Gastrocnemius medialis (tissue), 4 donors: ENCODE results near the gene ERO1A. TPM values are rescaled to one million over a fixed set of nuclear protein-coding genes. Genes with fewer than 3 reads are reported as not detected.

Source experiments
- ATAC-seq, 2 donors: fragments of 150-250 bp; one replicate each; pipeline ENCODE4 v1.9.1; 2016
- DNase-seq, 2 donors: peaks; one replicate each; pipeline ENCODE4 v3.0.0-alpha.2; 2019
- H3K27ac ChIP-seq, 4 donors: fragments of 200-600 bp; sonication (generic); 1 replicate in 1 of 4; 2 replicates in 3 of 4; pipeline ENCODE4 v1.5.1; 2016 to 2018; ENCODE audit warnings: mild to moderate bottlenecking in 2 of 4, moderate library complexity in 1 of 4
- H3K27me3 ChIP-seq, 3 donors: fragments of 200-600 bp; sonication (generic) in 2 of 3; 1 replicate in 1 of 3; 2 replicates in 2 of 3; pipeline versions ENCODE4 v1.5.1 to v1.6.0; 2016 to 2019; ENCODE audit warnings: mild to moderate bottlenecking in 1 of 3, moderate library complexity in 1 of 3
- H3K36me3 ChIP-seq, 2 donors: fragments of 200-600 bp; sonication (generic) in 1 of 2; one replicate each; pipeline ENCODE4 v1.5.1; 2017 to 2018
- H3K4me1 ChIP-seq, 2 donors: fragments of 200-600 bp; sonication (generic) in 1 of 2; one replicate each; pipeline ENCODE4 v1.5.1; 2016 to 2017; ENCODE audit warnings: mild to moderate bottlenecking in 2 of 2
- H3K4me3 ChIP-seq, 4 donors: fragments of 200-600 bp; sonication (generic) in 3 of 4; 1 replicate in 1 of 4; 2 replicates in 3 of 4; pipeline ENCODE4 v1.5.1; 2016 to 2019; ENCODE audit warnings: mild to moderate bottlenecking in 2 of 4
- H3K9me3 ChIP-seq, 3 donors: fragments of 200-600 bp; sonication (generic) in 2 of 3; 1 replicate in 1 of 3; 2 replicates in 2 of 3; pipeline ENCODE4 v1.5.1; 2016 to 2019
- CTCF ChIP-seq, 5 experiments: fragments of 450-650 bp in 3 of 5; fragments of 200-600 bp in 2 of 5; sonication (generic) in 2 of 5; IDR thresholded peaks in 4 of 5; conservative IDR thresholded peaks in 1 of 5; 1 replicate in 4 of 5; 2 replicates in 1 of 5; pipeline ENCODE4 v1.5.1; 2016 to 2019; ENCODE audit warnings: antibody characterized with exemption in 5 of 5, mild to moderate bottlenecking in 3 of 5, moderate library complexity in 3 of 5
- POLR2A ChIP-seq, 2 donors: fragments of 450-650 bp; IDR thresholded peaks; one replicate each; pipeline ENCODE4 v1.6.1; 2017; ENCODE audit warnings: antibody characterized with exemption in 2 of 2, mild to moderate bottlenecking in 2 of 2, moderate library complexity in 2 of 2
- in situ Hi-C, 4 donors: fragments of 200-750 bp; cut with MboI; loops; one replicate each; pipeline versions ENCODE4 v1.15.0 to v1.8.0; 2017; ENCODE audit warnings: low sequenced_read_pairs in 4 of 4
- intact Hi-C: fragments of 100-400 bp; cut with DNase I; formaldehyde crosslinking; loops from one replicate; pipeline ENCODE4 v1.15.1; 2023; ENCODE audit warnings: low total_unique reads
- total RNA-seq, 4 donors: library from RNA; depleted of rRNA; stranded (reverse); fragments of >200 nt; gene quantifications; one replicate each; pipeline versions ENCODE4 v1.1.0 to v1.2.3, GENCODE V29; 2016

ERO1A gene
- total RNA-seq, 4 donors from 2014 or later = 11.9 to 25.6 (median 19.1) TPM

DNA sequence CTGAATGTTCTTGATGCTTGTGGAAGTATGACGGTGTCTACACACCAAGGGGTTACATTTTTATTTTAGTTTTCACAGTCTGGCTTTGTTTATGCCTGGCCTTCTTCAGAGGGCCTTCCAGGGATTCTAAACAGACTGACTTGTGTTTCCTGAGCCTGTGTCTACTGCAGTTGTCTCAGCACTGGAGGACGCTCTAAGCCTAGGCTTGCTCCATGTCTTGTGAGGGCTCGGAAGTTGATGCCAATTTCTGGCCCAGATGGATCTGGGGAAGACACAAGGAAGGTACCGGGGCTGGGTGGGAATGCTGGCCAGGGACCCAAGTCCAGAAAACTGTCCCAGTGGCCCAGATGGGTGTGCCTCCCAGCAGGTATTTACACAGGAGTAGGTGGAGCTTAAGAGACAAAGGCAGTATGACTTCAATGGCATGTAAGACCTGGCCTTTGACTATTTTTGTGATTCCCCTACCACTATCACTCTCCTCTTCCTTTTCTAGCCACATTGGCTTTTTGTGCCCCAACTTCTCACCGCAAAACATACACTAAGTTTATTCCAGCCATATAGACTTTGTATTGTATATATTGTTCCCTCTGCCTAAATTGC lies 85.8 kb downstream of the ERO1A start:
- Histone ChIP-seq H3K4me3 (no peak overlapping the region), H3K36me3 (peaks cover 0 to 2% of the 10 kb centered on the region in 2 donors), H3K4me1 (no peaks in the 10 kb centered on the region), H3K27me3 (no peaks in the 10 kb centered on the region), H3K9me3 (no peaks in the 10 kb centered on the region), H3K27ac (no peak overlapping the region)
- intact Hi-C loops (loop anchor here (5.0 kb wide), 1 partner anchor 1407 kb away; no protein-coding TSS in a partner anchor), in situ Hi-C loops (no loop called here)
- TF ChIP-seq POLR2A (IDR thresholded peaks at IDR 0.05) (no peak), CTCF (IDR thresholded peaks at IDR 0.05 in 4 of 5, conservative IDR thresholded peaks at IDR 0.05 in 1 of 5) (no peak)
- no peak for ATAC-seq
- DNase-seq = no peak

DNA sequence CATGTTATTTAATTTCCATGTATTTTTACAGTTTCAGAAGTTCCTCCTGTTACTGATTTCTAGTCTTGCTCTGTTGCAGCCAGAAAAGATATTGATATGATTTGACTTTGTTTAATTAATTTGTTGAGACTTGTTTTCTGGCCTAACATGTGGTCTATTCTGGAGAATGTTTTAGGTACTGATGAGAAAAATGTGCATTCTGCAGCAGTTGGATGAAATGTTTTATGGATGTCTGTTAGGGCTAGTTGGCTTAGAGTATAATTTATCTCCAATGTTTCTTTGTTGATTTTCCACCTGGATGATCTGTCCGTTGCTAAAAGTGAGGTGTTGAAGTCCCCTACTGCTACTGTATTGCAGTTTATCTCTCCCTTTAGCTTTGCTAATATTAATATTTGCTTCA lies 88.3 kb downstream of the ERO1A start:
- no peak for ATAC-seq
- Histone ChIP-seq H3K27ac (no peak overlapping the region), H3K4me1 (no peaks in the 10 kb centered on the region), H3K9me3 (no peaks in the 10 kb centered on the region), H3K27me3 (no peaks in the 10 kb centered on the region), H3K4me3 (no peak overlapping the region), H3K36me3 (peaks cover 0 to 3% of the 10 kb centered on the region in 2 donors)
- no peak for DNase-seq
- in situ Hi-C loops = no loop called here
- intact Hi-C loops = no loop called here
- TF ChIP-seq POLR2A (IDR thresholded peaks at IDR 0.05) = no peak
- no peak for TF ChIP-seq CTCF (IDR thresholded peaks at IDR 0.05 in 4 of 5, conservative IDR thresholded peaks at IDR 0.05 in 1 of 5)

- in situ Hi-C loops = no loop called here
These were observed 93.2 kb downstream of the ERO1A start for GRCh38 chr14:52602131-52602530.

GRCh38 chr14:52599974-52600373 lies 95.4 kb downstream of the ERO1A start:
- Histone ChIP-seq H3K27me3 (no peaks in the 10 kb centered on the region), H3K9me3 (no peaks in the 10 kb centered on the region), H3K27ac (no peak overlapping the region), H3K4me3 (no peak overlapping the region), H3K4me1 (no peaks in the 10 kb centered on the region), H3K36me3 (peaks cover 0 to 3% of the 10 kb centered on the region in 2 donors)
- no peak for TF ChIP-seq POLR2A (IDR thresholded peaks at IDR 0.05)
- TF ChIP-seq CTCF (IDR thresholded peaks at IDR 0.05 in 4 of 5, conservative IDR thresholded peaks at IDR 0.05 in 1 of 5) = no peak
- in situ Hi-C loops (no loop called here), intact Hi-C loops (no loop called here)
- DNase-seq (no peak), ATAC-seq (no peak)

More at GRCh38 chr14:52602131-52602530, 93.2 kb downstream of the ERO1A start:
- H3K9me3 ChIP-seq = no peaks in the 10 kb centered on the region
- H3K36me3 ChIP-seq = peaks cover 0 to 3% of the 10 kb centered on the region in 2 donors
- no peak overlapping the region for H3K27ac ChIP-seq
- no peak for DNase-seq
- H3K27me3 ChIP-seq = no peaks in the 10 kb centered on the region
- ATAC-seq = no peak
- intact Hi-C loops = no loop called here
- TF ChIP-seq POLR2A (IDR thresholded peaks at IDR 0.05) = no peak
- no peak for TF ChIP-seq CTCF (IDR thresholded peaks at IDR 0.05 in 4 of 5, conservative IDR thresholded peaks at IDR 0.05 in 1 of 5)
- H3K4me1 ChIP-seq = no peaks in the 10 kb centered on the region
- no peak overlapping the region for H3K4me3 ChIP-seq

GRCh38 chr14:52598568-52598967 lies 96.8 kb downstream of the ERO1A start:
- intact Hi-C loops (no loop called here), in situ Hi-C loops (no loop called here)
- H3K4me3 ChIP-seq = no peak overlapping the region
- TF ChIP-seq POLR2A (IDR thresholded peaks at IDR 0.05) = no peak
- TF ChIP-seq CTCF (IDR thresholded peaks at IDR 0.05 in 4 of 5, conservative IDR thresholded peaks at IDR 0.05 in 1 of 5) = no peak
- no peaks in the 10 kb centered on the region for H3K27me3 ChIP-seq
- DNase-seq (no peak), ATAC-seq (no peak)
- no peak overlapping the region for H3K27ac ChIP-seq
- H3K36me3 ChIP-seq = no peaks in the 10 kb centered on the region
- H3K9me3 ChIP-seq = no peaks in the 10 kb centered on the region
- H3K4me1 ChIP-seq = no peaks in the 10 kb centered on the region
